Activated gamma-delta T cell treated with Interleukin-2 at 50 U/mL for 16 hours (primary cell): Measurements from ENCODE around the gene ASB1.

Source experiments
- DNase-seq: peaks from one replicate; pipeline ENCODE4 v3.0.0-alpha.2; 2020

ASB1 gene

DNA sequence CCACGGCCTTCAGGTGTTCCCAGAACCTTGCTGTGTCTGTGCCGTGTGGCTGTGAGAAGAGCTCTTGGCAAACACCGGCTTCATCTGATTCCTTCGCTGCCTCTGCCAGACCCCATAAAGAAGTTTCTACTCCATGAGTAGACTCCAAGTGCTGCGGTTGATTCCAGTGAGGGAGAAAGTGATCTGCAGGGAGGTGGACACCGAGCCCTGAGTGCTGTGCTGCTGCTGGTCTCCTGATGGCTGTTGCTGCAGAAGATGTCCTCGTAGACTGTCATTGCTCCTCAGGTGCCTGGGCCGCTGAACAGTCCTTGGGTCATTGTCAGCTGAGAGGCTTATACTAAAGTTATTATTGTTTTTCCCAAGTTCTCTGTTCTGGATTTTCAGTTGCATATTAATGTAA lies 19.6 kb downstream of the ASB1 start:
- DNase-seq = no peak

- no peak for DNase-seq
Measured at GRCh38 chr2:238448031-238448955, 21.6 kb downstream of the ASB1 start.

- no peak for DNase-seq
Measured at GRCh38 chr2:238449241-238449640, 22.5 kb downstream of the ASB1 start.

DNA sequence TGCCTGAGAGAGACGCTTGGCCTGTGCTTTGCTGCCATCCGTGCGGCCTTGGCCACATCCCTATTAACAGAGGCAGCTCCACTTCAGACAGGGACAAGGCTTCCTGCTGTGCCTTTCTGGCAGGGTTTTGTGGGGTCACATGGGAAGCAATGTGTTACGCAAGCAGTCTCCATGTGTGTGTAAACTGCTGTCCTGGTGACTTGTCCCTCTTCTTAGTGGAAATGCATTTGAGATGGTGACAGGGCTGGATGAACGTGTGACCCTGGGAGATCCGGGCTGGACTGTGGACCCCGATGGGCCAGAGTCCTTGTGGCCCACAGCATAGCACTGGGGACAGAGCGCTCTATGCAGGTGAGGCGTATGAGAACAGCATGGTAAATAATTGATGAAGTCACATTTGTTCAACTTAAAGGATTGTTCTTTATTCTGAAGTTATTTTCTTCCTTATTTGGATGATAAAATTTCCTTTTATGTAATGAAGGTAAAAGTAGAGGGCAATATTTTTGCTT lies 23.2 kb downstream of the ASB1 start:
- DNase-seq = no peak

DNA sequence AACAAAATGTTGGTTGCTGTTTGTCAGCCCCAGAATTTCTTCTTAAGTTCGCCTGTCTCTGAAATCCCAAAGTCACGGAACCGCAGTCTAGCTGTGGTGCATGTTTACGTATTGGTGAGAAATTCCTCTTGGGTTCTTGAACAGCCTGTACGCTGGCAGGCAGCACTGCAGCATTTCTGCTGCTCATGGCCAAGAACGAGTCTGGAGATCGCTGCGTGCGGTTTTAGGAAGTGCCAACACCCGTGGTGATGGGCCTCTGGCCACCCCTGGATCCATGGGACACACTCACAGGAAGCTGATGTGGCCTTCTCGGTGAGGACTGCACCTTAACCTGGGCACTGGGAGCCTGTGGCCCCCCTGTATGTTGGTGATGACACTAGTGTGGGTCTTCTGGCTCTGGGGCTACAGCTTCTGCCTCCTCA lies 23.7 kb downstream of the ASB1 start:
- no peak for DNase-seq

DNA sequence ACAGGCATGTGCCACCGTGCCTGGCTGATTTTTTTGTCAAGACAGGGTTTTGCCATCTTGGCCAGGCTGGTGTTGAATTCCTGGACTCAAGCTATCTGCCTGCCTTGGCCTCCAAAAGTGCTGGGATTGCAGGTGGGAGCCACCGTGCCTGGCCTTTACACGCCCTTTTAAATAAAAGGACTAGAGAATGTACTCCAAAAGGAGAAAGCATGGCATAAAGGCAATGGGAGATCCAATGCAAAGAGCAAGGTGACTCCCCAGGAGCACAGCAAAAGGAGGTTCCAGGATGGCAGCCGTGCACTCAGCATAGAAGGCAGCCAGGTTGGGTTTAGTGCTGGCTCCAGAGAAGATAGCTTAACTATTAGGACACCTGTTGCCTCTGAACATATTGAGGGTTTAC lies 27.1 kb downstream of the ASB1 start:
- no peak for DNase-seq

- no peak for DNase-seq
Measured at GRCh38 chr2:238456449-238456848, 29.7 kb downstream of the ASB1 start.

DNA sequence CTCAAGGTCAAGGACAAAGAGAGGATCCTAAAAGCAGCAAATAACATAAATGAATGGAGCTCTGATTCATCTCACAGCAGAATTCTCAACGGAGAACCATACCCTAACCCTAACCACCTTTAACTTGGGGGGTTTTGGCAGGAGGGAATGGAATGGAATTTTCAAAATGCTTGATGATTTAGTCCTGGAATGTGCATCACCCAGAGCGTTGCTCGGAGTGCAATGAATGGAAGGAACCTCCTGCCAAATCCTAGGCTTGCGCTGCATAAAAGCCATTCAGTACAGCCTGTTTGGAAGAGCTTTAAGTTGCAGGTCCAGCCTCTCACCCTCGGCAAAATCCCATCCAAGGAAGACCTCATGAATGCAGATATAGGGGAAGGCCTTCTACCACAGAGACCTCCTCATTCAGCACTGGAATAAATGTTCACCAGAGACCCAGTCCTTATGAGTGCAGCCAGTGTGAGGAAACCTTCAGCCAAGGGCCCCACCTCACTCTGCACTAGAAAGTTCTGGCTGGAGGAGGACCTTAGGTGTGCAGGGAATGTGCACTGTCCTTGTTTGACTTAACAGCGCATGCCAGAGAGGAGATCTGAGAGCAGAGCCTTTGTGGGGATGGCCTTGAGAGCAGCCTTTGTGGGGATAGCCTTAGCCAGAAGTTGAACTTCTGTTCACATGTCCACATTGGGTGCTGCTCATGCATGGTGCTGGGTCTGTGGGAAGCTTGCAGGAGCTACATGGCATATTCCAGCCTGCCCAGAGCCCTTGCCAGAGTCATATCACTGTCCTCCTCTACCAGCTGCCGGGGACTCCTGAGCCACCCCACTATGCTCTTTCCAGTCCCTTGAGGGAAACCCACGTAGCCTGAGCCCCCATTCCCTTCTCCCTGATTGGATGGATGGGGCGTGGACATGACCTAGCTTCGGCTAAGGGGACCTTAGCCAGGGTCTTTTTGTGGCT lies 30.5 kb downstream of the ASB1 start:
- no peak for DNase-seq

GRCh38 chr2:238457927-238458324 lies 31.2 kb downstream of the ASB1 start:
- no peak for DNase-seq

GRCh38 chr2:238458651-238459050 lies 31.9 kb downstream of the ASB1 start:
- DNase-seq = no peak

- DNase-seq = no peak
Measured at GRCh38 chr2:238459081-238459629, 32.4 kb downstream of the ASB1 start.

DNA sequence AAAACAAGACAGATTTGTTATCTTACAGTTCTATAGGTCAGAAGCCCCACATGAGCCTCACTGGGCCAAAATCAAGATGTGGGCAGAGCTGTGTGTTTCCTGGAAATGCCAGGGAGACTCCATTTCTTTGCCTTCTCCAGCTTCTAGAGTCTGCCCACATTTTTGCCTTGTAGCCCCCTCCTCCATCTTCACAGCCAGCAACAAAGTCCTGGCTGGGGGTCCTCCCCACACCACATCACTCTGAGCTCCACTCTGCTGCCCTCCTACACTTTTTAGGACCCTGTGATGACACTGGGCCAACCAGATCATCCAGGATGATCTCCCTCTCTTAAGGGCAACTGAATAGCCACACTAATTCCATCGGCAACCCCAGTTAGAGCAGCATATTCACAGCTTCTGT lies 34.3 kb downstream of the ASB1 start:
- DNase-seq = no peak

GRCh38 chr2:238461491-238461890 lies 34.8 kb downstream of the ASB1 start:
- no peak for DNase-seq

DNA sequence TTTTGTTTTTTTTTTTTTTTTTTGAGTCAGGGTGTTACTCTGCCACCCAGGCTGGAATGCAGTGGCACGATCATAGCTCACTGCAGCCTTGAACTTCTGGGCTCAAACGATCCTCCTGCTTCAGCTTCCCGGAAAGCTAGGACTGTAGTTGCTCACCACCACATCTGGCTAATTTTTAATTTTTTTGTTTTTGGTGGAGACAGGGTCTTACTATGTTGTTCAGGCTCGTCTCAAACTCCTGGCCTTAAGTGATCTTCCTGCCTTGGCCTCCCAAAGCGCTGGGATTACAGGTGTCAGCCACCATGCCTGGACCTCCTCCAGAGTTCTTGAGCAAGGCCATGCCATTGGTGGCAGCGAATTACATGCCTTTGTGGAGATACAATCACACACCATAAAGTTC lies 35.2 kb downstream of the ASB1 start:
- DNase-seq = no peak

GRCh38 chr2:238462782-238463396 lies 36.2 kb downstream of the ASB1 start:
- no peak for DNase-seq

GRCh38 chr2:238464389-238464788 lies 37.7 kb downstream of the ASB1 start:
- no peak for DNase-seq

- no peak for DNase-seq
Measured at GRCh38 chr2:238465487-238466242, 38.9 kb downstream of the ASB1 start.

DNA sequence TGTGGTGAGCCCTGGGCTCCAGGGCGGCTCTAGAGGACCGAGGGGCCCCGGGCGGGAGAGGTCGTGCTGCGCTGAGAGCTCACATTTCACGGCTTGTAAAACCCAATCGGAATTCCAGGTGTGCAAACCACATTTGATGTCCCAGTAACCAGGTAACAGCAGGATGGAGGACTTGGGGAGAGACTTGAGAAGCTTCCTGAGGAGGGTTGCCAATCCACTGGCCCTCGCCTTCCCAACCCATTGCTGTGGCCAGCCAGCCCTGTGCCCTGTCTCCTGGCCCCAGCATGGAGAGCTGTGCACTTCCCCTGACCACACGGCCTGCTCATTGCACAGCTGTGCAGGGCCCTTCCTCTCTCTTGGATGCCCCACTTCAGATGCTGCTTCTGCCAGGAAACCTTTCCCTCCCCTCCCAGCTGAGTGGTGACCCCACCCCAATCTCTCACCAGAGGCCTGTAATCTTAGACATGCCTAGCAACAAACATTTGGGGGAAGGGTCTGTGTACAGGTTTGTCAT lies 39.6 kb downstream of the ASB1 start:
- no peak for DNase-seq

DNA sequence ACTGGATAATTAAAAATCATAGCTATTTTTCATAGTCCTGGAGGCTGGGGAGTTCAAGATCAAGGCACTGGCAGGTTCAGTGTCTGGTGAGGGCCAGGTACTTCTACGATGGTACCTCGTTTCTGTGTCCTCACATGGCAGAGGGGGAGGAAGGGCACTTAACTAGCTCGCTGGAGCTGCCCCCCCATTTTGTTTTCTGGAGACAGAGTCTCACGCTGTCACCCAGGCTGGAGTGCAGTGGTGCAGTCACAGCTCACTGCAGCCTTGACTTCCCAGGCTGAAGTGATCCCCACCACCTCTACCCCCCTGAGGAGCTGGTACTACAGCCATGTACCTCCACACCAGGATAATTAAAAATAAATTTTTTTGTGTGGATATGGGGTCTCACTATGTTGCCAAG lies 40.3 kb downstream of the ASB1 start:
- no peak for DNase-seq

GRCh38 chr2:238467792-238468191 lies 41.1 kb downstream of the ASB1 start:
- no peak for DNase-seq

DNA sequence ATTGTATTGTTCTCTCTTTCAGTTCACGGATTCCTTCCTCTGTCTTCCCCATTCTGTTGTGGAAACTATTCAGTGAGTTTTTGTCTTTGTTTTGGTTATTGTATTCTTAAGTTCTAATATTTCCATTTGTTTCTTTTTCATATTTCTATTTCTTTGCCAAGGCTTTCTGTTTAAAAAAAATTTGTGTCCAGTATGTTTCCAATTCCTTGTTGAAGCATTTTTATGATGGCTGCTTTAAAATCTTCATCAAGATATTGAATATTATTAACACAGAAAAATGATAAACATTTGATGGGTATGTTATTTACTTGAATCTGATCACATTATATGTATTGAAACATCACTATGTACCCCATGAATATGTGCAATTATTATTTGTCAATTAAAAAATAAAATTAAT lies 42.4 kb downstream of the ASB1 start:
- no peak for DNase-seq

DNA sequence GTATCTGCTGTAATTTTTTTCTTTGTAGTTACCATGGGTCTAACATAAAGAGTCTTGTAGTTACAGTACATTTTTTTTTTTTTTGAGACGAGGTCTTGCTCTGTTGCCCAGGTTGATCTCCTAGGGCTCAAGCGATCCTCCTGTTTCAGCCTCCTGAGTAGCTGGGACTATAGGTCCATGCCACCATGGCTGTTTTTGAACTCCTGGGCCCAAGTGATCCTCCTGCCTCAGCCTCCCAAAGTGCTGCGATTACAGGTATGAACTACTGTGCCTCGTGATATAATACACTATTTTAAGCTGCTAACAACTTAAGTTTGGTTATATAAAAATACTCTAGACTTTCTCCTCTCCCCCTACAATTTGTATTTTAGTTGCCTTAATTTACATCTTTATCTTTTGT lies 46.3 kb downstream of the ASB1 start:
- DNase-seq = no peak
